Activated T-cell treated with anti-CD3 and anti-CD28 coated beads for 48 hours (primary cell): ENCODE measurements around the gene CDKL1.
"Not testable (repeated sequence)": the region's sequence is repeated elsewhere in the genome, so short reads cannot be mapped to it uniquely, and the experiment has no call there.

Experiments
- DNase-seq: peaks from one replicate; pipeline ENCODE4 v3.0.0-alpha.2; 2020; ENCODE audit warnings: low read depth

Gene CDKL1

GRCh38 chr14:50357124-50357523, 39.6 kb downstream of the CDKL1 start:
- no peak for DNase-seq

DNA sequence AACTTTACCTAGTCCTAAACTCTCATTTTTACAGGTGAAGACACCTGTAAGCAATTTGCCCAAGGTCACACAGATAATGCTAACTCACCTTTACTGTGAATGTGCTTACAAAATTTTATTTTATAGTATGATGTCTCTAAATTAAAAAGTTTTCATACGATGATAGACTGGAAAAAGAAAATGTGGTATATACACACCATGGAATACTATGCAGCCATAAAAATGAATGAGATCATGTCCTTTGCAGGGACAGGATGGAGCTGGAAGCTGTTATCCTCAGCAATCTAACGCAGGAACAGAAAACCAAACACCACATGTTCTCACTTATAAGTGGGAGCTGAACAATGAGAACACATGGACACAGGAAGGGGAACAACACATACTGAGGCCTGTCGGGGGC, 40.4 kb downstream of the CDKL1 start:
- not testable (repeated sequence) for DNase-seq

DNA sequence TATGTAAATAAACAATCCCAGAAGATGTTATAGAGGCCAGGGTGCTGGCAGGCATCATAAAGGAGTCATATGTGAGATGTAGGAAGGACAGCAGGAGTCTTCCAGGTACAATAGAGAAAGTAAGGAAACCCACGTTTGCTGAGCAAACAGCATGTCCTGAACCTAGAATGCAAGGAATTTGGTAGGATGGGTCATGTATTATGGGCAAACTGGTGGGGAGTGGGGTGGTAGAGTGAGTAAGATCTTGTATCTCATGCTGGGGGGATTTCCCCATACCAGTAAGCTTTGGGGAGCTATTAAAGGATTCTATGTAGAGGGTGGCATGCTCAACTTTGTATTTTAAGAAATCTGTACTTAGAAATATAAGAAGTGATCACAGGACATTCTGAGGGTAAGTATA, 41.0 kb downstream of the CDKL1 start:
- DNase-seq: no peak

DNA sequence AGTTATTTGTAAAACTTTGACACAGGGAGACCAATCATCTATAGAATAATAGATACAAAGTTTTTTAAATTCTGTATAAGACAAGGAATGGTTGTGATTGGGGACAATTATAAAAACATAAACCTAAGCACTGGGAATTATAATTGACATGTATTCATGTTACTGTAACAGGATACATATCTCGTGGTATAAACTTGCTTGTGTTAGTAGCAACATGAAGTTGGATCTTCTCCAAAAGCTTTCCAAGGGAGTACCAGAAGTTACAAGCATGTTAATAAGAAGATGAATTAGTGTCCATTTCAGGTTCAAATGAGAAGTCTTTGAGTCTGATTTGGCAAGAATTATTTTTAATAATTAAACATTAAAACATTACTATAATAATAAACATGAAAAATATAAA, 42.2 kb downstream of the CDKL1 start:
- no peak for DNase-seq

- no peak for DNase-seq
These were observed 43.6 kb downstream of the CDKL1 start for GRCh38 chr14:50353126-50353525.

- no peak for DNase-seq
These were observed 44.1 kb downstream of the CDKL1 start for GRCh38 chr14:50352584-50352983.

- DNase-seq: no peak
These were observed 45.7 kb downstream of the CDKL1 start for GRCh38 chr14:50350975-50351374.

- no peak for DNase-seq
These were observed 47.7 kb downstream of the CDKL1 start for GRCh38 chr14:50348933-50349332.

DNA sequence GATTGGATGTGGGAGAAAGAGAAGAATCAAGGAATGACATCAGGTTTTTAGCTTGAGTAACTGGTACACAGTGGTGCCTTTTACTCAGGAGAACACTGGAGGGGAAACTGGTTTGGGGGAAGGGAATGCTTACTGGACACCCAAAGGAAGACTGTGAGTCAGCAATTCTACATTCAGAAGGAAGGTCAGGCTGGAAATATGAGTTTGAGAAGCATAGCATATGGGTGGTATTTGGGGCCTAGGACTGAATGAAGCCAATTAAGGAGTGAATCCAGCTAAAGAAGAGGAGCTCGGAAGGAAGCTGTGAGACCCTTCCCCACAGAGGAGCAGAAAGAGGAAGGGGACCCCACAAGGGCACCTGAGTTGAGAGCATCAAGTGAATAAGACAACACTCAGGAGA, 49.2 kb downstream of the CDKL1 start:
- DNase-seq: no peak

- DNase-seq: no peak
These were observed 50.7 kb downstream of the CDKL1 start for GRCh38 chr14:50345846-50346422.

DNA sequence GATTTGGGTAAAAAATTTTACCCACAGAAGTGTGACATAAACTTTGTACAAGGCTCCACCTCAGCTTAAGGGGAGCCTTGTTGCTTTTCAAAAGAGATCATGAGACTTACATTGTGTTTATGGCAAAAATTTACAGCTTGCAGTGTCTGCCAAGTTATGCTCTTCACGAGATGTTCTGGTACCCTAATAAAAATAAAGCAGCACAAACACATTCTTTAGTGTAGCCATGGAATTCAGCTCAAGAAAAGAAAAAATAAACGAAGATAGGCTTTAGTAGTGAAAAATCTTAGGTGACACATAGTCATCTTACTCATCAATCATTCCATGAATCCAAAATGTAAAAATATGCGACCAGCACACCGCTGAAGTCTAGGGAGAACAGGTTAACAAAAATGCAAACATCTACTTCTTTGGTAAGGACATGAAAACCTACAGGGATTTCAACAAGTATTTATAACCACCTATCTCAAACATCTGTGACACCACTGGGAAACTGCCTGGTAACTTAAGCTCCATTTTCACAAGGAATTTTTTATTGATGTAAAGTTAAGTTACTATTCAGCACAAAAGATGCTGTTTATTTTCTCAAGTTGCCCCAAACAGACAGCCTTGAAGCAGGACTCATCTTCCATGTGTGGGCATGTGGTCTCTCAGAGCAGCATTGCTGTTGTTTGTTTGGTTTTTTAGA, 51.7 kb downstream of the CDKL1 start:
- no peak for DNase-seq

GRCh38 chr14:50344116-50344775, 52.4 kb downstream of the CDKL1 start:
- peak; percentile 67 for DNase-seq

GRCh38 chr14:50343434-50343833, 53.2 kb downstream of the CDKL1 start:
- no peak for DNase-seq

DNA sequence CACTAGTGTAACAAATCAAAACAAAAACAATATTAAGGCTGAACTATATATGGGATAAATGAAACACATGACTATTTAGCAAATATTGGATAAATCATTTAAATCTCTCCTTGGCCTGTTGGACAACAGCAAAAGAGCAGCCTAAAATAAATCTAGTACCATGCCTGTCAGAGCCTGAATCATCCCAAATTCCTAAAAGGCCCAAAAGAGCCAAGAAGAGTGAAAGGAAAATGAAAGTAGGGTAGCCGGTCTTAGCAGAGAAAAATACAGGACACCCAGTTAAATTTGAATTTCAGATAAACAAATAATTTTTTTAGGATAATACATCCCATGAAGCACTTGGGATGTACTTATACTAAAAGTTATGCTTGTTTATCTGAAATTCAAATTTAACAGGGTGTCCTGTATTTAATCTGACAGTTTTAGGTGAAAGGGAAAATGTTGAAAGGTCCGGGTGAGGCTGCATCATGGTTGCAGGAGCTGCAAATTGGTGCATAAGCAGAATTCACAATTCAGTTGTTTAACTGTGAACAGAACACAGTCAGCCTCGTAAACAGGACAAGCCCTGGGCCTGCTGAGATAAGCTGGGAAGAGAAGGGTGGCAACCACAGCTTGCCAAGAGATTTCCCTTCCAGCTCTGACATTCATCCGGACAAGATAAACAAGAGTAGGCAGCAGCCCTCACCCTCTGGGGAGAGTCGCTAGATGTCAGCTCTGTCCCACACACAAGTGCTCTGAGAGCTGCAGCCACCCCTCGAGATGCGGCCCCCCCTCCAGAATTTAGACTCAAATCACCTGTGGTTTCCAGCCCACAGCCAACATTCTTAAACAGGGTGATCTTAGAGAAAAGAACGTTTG, 54.2 kb downstream of the CDKL1 start:
- DNase-seq: peak; percentile 18

GRCh38 chr14:50340963-50341362, 55.7 kb downstream of the CDKL1 start:
- no peak for DNase-seq

GRCh38 chr14:50340045-50340444, 56.6 kb downstream of the CDKL1 start:
- no peak for DNase-seq

- no peak for DNase-seq
These were observed 57.4 kb downstream of the CDKL1 start for GRCh38 chr14:50339178-50339804.

- no peak for DNase-seq
These were observed 58.1 kb downstream of the CDKL1 start for GRCh38 chr14:50338587-50338986.

DNA sequence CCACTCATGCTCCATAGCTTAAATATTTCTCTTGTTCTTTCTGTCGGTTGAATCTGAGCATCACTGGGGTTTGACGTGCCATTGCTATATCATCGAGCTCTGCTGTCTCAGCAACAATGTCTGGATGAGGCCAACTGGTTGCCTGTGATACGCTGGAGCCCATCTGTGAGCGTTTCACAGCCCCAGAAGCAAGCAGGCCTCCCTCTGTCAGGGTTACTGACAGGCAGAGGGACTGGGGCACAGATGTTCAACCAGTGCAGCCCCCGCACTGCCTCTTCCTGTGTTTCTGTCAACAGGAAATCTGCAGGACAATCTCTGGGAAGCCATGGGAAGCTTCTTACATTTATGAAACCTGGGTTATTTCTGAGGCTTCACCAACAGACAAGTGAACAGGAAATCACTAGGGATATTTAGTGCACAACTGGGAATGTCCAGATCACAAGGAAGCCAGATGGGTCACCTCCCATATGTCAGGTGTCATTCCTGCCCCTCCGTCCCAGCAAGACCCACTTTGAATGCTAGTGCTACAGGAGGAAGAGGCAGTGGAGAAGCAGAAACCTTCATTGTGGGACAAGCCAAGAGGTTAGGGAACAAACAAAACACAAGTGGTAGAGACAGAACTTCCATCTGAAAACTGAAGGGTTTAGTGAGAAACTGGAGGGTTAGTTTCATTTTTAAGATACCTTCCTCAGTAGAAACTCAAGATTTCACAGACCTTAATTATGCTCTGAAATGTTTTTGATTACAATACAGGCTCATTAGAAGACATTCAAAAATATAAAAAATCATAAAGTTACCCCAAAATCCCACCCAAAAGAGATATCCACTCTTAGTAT, 60.5 kb downstream of the CDKL1 start:
- DNase-seq: no peak

DNA sequence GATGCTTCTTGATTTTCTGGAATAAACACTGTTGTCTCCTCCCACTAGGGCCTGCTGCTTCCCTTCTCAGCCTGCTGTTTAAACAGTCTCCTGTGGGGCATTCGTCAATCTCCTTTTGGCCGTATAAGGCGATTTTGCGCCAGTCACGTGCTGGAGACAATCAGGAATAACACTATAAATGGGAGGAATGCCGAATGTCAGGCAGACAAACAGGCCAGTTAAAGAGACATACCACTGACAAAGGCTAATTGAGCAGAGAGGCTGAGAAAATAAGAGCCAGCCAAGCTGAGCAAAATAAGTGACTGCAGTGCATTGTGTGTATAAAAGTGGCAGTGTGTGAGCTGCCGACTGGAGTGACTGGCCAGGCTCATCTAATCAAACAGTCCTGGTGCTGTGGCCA, 61.3 kb downstream of the CDKL1 start:
- DNase-seq: no peak

- DNase-seq: no peak
These were observed 62.5 kb downstream of the CDKL1 start for GRCh38 chr14:50334211-50334610.
